Measurements from ENCODE around the gene GOLGA1. TPM values are rescaled to one million over a fixed set of nuclear protein-coding genes. Genes with fewer than 3 reads are reported as not detected.
"Not testable (repeated sequence)": the region's sequence is repeated elsewhere in the genome, so short reads cannot be mapped to it uniquely, and the experiment has no call there.

The GOLGA1 gene
- total RNA-seq (2014; rRNA removed) = 11.7 and 12.2 TPM in 2 replicates
- polyA plus RNA-seq (2012) = 6.5 TPM

DNA sequence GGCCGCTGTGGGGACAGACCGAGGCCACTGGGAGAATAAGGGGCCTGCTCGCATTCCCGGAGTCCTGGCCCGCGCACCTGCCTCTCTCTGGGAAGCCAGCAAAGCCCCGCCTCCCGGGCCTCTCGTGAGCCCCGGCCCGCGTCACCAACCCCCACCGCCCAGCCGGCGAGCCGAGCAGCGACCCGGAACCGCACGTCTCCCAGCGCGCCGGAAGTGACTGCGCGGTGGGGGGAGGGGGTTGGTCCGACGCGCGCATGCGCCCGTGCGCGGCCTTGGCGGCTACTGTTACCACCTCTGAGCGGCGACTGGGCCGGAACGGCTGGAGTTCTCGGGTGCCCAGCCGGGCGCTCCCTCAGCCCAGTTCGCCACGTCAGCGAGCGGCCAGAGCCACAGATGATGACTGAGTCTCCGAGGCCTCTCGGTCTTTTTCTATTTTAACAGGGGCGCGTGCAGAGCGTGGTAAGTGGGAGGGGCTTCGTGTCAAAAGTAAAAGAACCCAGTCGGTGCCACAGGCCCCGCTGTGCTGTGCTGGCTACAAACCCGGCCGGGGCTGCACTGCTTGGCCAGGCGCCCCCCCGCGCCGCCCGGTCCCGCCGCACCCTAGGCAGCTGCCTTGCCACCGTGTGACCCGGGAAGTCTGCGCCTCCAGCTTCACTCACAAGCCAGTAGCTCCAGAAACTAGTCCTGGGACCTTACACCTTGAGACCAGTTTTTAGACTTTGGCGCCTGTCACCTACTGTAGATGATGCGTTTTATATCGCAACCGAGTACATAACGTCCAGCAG is at the start of gene GOLGA1:
Gene GOLGA1 (minus strand): TSS at position 190 of the 785 bp plus-strand sequence. CDS start 2,372 bp downstream, outside the sequence.
- DNase-seq (ENCODE audit: low read depth) = peak; percentile 92

- DNase-seq (ENCODE audit: low read depth) = no peak
Measured at GRCh38 chr9:124983698-124984097, 42.8 kb upstream of the GOLGA1 start.

DNA sequence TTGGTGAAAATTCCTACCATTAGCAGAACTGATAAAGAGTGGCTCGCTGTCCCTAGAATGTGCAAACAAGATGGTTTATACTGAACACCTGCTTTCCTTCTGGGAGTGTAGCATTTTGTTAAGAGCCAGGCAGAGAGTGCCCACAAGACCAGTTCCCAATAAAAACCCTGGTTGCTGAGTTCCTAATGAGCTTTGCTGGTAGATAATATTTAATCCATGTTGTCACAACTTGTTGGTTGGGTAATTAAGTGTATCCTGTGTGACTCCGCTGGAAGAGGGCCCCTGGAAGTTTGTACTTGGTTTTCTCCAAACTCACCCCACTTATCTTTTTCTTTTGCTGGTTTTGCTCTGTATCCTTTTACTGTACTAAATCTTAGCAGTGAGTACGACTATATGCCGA is 39.5 kb upstream of the GOLGA1 start:
- no peak for DNase-seq (ENCODE audit: low read depth)

GRCh38 chr9:124975131-124975530 is 34.2 kb upstream of the GOLGA1 start:
- DNase-seq (ENCODE audit: low read depth) = no peak

GRCh38 chr9:124973807-124974206 is 32.9 kb upstream of the GOLGA1 start:
- no peak for DNase-seq (ENCODE audit: low read depth)

DNA sequence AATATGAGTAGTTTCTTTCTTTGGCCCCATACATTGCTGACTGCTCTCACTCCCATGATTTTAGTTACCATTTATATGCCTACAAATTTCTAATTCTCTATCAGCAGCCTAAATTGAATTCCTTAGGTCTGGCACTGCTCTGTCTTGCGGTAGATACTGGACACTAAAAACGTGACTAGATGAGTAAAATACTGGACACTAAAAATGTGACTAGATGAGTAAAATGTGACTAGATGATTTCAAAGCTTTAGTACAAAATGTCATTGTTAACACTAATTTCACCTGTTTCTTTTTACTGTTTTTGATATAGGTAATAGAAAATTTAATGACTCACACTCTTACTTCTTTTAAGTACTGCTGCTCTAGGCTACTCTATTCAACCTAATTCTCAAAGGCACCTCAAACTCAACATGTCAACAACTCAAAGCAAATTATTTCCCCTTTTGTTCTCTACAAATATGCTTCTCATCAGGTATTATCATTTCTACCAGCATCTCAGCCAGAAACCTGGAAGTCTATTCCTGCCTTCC is 31.4 kb upstream of the GOLGA1 start:
- no peak for DNase-seq (ENCODE audit: low read depth)

DNA sequence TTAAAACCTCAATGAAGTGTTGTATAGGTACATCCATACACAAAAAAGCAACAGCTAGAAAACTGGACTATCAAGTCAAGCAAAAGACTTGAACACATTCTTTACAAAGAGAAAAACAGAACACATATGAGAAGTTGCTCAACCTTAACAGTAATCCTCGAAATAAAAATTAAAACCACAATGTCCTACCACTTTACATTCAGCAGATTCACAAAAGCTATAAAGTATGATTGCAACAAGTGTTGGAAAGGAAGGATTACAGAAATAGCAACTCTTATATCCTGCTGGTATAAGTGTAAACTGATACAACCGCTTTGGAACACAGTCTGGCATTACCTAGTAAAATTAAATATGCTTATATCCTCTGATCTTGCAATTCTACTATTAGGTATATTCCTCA is 28.5 kb upstream of the GOLGA1 start:
- no peak for DNase-seq (ENCODE audit: low read depth)

DNA sequence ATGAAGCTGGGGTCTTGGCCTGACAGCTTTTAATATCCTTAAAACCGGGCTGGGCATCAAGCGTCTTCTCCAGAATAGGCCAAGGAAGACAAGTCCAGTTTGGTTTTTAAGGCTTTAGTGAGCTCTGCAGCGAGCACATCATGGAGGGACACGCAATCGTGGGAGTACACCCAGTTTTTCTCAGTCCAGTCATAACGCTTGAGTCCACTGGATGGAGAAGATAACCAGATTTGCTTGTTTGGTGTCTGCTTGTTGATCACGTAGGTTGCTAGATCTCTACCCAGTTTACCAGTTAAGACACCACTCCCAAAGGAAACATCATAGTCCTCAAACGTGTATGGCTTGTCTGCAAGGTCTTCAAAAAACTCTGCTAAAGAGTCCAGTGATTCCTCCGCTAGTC is 27.4 kb upstream of the GOLGA1 start:
- no peak for DNase-seq (ENCODE audit: low read depth)

- peak; percentile 37 for DNase-seq (ENCODE audit: low read depth)
Measured at GRCh38 chr9:124965775-124966568, 25.1 kb upstream of the GOLGA1 start.

DNA sequence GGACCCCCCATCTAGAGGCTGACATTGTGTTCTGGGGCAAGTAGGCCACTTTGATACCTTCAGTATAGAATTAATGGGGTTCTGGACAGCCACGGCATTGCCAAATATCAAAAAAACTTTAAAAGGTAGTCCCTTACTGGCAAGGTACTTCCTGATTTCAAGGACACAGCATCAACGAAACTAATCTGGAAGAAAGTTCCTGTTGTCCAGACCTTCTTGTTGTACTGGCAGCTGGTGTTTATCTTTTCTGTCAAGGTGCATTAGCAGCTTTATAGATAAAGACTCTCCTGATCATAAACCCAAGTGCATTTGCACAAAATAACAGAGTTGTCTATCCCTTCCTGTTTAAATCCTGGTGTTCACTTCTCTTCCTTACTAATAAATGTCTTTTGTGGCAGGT is 23.7 kb upstream of the GOLGA1 start:
- DNase-seq (ENCODE audit: low read depth) = no peak

- DNase-seq (ENCODE audit: low read depth) = no peak
Measured at GRCh38 chr9:124964056-124964455, 23.2 kb upstream of the GOLGA1 start.

- DNase-seq (ENCODE audit: low read depth) = peak; percentile 31
Measured at GRCh38 chr9:124960409-124960752, 19.5 kb upstream of the GOLGA1 start.

DNA sequence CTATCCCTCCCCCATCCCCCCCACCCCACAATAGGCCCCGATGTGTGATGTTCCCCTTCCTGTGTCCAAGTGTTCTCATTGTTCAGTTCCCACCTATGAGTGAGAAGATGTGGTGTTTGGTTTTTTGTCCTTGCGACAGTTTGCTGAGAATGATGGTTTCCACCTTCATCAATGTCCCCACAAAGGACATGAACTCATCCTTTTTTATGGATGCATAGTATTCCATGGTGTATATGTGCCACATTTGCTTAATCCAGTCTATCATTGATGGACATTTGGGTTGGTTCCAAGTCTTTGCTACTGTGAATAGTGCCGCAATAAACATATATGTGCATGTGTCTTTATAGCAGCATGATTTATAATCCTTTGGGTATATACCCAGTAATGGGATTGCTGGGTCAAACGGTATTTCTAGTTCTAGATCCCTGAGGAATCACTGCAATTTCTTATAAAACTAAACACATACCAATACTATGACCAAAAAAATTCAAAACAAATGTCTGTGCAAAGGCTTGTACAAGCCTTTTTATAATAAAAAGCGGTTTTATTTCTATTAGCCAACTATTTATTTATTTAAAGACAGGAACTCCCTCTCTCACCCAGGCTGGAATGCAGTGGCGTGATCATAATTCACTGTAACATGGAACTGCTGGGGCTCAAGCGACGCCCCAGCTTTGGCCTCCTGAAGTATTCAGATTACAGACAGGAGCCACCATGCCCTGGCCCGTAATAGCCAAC is 19.0 kb upstream of the GOLGA1 start:
- DNase-seq (ENCODE audit: low read depth) = not testable (repeated sequence)

GRCh38 chr9:124954255-124954654 is 13.4 kb upstream of the GOLGA1 start:
- no peak for DNase-seq (ENCODE audit: low read depth)

DNA sequence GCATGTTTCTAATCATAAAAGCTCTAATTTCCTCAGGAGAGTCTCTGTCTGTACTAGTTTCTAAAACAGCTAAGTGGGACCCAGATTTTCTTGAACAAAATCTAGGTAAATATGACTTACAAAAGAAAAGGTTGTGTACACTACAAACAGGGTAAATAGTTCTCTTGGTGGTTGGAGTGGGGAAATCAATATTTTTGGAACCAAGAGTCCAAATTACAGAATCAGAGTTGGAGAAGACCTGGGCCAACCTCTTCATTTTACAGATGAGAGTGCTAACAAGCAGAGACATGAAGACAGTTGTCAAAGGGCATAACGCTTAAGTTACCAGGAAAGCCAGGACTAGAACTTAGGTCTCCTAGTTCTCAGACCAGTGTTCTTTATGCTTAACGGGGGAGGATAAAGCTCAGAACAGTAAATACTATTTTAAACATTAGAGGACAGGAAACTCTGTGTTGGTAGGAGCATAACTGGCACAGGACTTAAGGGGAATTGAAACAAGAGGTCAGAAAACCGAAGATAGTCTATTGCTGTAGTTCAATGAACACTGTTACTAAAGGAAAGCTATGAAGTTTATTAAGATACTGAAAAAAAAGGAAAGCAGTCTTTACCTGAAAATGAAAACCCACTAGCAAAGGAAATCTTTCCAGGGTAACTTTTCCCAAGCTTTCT is 9.3 kb upstream of the GOLGA1 start:
- DNase-seq (ENCODE audit: low read depth) = no peak

DNA sequence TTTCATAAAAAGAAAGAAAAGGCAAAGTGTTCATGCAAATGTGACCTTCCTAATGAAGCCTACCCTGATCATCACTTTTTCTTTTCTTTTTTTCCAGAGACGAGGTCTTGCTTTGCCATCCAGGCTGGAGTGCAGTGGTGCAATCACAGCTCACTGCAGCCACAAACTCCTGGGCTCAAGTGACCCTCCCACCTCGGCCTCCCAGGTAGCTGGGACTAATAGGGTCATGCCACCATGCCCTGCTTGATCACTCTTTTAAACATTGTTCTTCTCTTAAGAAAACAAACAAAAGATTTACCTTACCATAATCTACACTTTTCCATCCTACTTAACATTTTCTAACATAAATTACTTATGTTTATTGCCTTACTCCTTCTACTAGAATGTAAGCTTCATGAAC is 8.5 kb upstream of the GOLGA1 start:
- no peak for DNase-seq (ENCODE audit: low read depth)

- DNase-seq (ENCODE audit: low read depth) = no peak
Measured at GRCh38 chr9:124947727-124948391, 7.0 kb upstream of the GOLGA1 start.

- no peak for DNase-seq (ENCODE audit: low read depth)
Measured at GRCh38 chr9:124946167-124946566, 5.3 kb upstream of the GOLGA1 start.

DNA sequence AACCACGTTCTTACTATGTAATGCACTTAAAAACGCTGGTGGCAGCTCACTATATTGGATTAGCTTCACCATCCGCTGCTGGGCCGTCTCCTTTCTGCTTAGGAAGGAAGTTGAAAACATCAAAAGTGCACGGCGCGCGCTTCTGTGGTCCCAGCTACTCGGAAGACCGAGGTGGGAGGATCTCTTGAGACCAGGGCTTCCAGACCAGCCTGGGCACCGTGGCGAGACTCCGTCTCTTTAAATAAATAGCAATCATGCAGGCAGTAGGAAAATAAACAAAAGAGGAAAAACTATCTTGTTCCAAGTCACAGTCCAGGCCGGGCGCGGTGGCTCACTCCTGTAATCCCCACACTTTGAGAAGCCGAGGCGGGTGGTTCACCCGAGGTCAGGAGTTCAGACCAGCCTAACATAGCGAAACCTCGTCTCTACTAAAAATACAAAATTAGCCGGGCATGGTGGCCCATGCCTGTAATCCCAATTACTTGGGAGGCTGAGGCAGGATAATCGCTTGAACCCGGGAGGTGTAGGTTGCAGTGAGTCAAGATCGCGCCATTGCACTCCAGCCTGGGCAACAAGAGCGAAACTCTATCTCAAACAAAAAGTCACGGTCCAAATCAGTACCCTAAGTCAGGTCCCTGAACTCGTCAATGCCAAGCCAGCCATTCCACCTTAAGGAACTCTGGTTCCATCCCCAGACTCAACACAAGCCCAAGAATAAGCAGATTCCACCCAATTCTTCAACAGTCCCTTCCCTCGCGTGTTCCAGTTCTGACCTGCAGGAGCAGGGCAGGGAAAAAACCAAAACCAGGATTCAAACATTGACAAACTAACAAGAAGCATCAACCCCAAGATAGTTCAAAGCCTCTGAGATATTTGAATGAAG is 1.0 kb upstream of the GOLGA1 start:
- peak; percentile 42 for DNase-seq (ENCODE audit: low read depth)

DNA sequence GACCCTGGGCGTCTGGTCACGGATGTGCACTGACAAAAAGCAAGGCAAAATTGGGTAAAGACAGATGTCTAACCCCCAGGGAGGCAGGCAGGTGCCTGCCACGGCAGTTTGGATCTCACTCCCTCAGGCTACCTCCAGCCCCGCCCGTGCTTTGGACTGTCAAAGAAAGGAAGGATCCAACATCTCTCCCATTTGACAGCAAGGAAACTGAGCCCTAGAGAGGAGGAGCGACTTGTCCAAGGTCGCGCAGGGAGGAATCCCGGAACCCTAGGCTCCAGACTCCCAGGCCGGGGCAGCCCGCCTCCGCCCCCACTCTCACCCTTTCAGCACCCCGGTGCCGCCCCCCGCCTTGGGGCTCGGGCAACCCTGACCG is 376 bp downstream of the GOLGA1 start:
- no peak for DNase-seq (ENCODE audit: low read depth)
